Adrenal gland (tissue), 5 donors: ENCODE data around the gene KEAP1.

ENCODE experiments used
- CTCF ChIP-seq, 6 experiments: fragments of 450-650 bp in 4 of 6; fragments of 200-600 bp in 2 of 6; sonication (generic) in 1 of 6; IDR thresholded peaks; 1 replicate in 5 of 6; 2 replicates in 1 of 6; pipeline versions ENCODE4 v1.5.1 to v1.8.0; 2016 to 2021; ENCODE audit warnings: antibody characterized with exemption in 6 of 6, mild to moderate bottlenecking in 2 of 6, moderate library complexity in 1 of 6
- POLR2A ChIP-seq, 2 donors: fragments of 450-650 bp; IDR thresholded peaks; one replicate each; pipeline ENCODE4 v1.6.1; 2017; ENCODE audit warnings: antibody characterized with exemption in 2 of 2, mild to moderate bottlenecking in 2 of 2, moderate library complexity in 1 of 2
- donor health status: DM: no; HTN: no; CAD: no.

GRCh38 chr19:10505583-10506229, 2.5 kb upstream of the KEAP1 start:
- peak; percentile 65 to 87 (median 76) for TF ChIP-seq CTCF (IDR thresholded peaks at IDR 0.05)
- TF ChIP-seq POLR2A (IDR thresholded peaks at IDR 0.05): no peak
